Lung (tissue), 12 donors: ENCODE results near the gene PRR5L. TPM values are rescaled to one million over a fixed set of nuclear protein-coding genes. Genes with fewer than 3 reads are reported as not detected.

Source experiments
- ATAC-seq: fragments of 200-7000 bp; cut with Tn5 transposase; one replicate; pipeline ENCODE4 v1.9.1; 2020; ENCODE audit warnings: moderate number of reproducible peaks; ENCODE audit not compliant: insufficient read depth, low FRiP score
- DNase-seq, 3 donors: peaks; one replicate each; pipeline ENCODE4 v3.0.0-alpha.2; 2013 to 2017
- H3K27ac ChIP-seq, 2 donors: one replicate each; pipeline ENCODE4 v1.5.1; 2013; ENCODE audit warnings: mild to moderate bottlenecking in 2 of 2, moderate library complexity in 2 of 2, control low read depth in 1 of 2, inconsistent platforms in 1 of 2, low read depth in 1 of 2, low read length in 1 of 2
- H3K27me3 ChIP-seq, 3 donors: one replicate each; pipeline ENCODE4 v1.5.1; 2013; ENCODE audit warnings: low read length in 2 of 3; ENCODE audit not compliant: control insufficient read depth in 3 of 3, insufficient read depth in 3 of 3
- H3K36me3 ChIP-seq, 4 donors: one replicate each; pipeline ENCODE4 v1.5.1; 2013; ENCODE audit warnings: low read length in 4 of 4, mild to moderate bottlenecking in 1 of 4, moderate library complexity in 1 of 4; ENCODE audit not compliant: control insufficient read depth in 4 of 4, insufficient read depth in 4 of 4
- H3K4me1 ChIP-seq, 5 donors: one replicate each; pipeline ENCODE4 v1.5.1; 2013; ENCODE audit warnings: low read length in 5 of 5, mild to moderate bottlenecking in 2 of 5, moderate library complexity in 1 of 5; ENCODE audit not compliant: control insufficient read depth in 5 of 5, insufficient read depth in 5 of 5
- H3K4me3 ChIP-seq: one replicate; pipeline ENCODE4 v1.5.1; 2013; ENCODE audit warnings: mild to moderate bottlenecking, control low read depth, moderate library complexity
- H3K9ac ChIP-seq, 2 donors: one replicate each; pipeline ENCODE4 v1.5.1; 2013; ENCODE audit warnings: low read length in 2 of 2, control low read depth in 1 of 2; ENCODE audit not compliant: insufficient read depth in 1 of 2
- H3K9me3 ChIP-seq, 4 donors: one replicate each; pipeline ENCODE4 v1.5.1; 2013; ENCODE audit warnings: low read length in 3 of 4, mild to moderate bottlenecking in 1 of 4, moderate library complexity in 1 of 4; ENCODE audit not compliant: control insufficient read depth in 4 of 4, insufficient read depth in 3 of 4
- WGBS, 2 donors: extraction: QIAGEN DNeasy Blood & Tissue Kit; methylation state at CpG; one replicate each; pipeline ENCODE4 v1.1.7; 2013; 5-methylcytosine and 5-hydroxymethylcytosine counted together
- polyA plus RNA-seq, 2 donors: library from polyadenylated mRNA; stranded (reverse); fragments of 200-250 nt; gene quantifications; one replicate each; pipeline ENCODE4 v1.2.1, GENCODE V29; 2013
- total RNA-seq, 2 donors: library from RNA; depleted of rRNA in 1 of 2; stranded (reverse); fragments of >200 nt in 1 of 2; gene quantifications; one replicate each; pipeline ENCODE4 v1.2.1, GENCODE V29; 2014 to 2021
- TF ChIP-seq, protein P1 (sequence below): IDR thresholded peaks from 2 replicates; pipeline ENCODE4 v1.5.1; 2012; ENCODE audit warnings: mild to moderate bottlenecking; ENCODE audit errors: control extremely low read depth, extremely low read depth
- donor health status: control.
- donor health status: control.
- donor health status: Bipolar disorder and iron deficiency.
- donor health status: healthy.
- donor health status: DM: yes; HTN: yes; CAD: no.

PRR5L gene
- total and polyA plus RNA-seq, 4 donors: 6.3 to 27.5 (median 9.0) TPM

GRCh38 chr11:36266767-36267166, 29.3 kb upstream of the PRR5L start:
- no peak for ATAC-seq
- H3K27me3 ChIP-seq: no peaks in the 10 kb centered on the region
- H3K9me3 ChIP-seq: no peaks in the 10 kb centered on the region
- no peak overlapping the region for H3K4me3 ChIP-seq
- TF ChIP-seq, protein P1, sequence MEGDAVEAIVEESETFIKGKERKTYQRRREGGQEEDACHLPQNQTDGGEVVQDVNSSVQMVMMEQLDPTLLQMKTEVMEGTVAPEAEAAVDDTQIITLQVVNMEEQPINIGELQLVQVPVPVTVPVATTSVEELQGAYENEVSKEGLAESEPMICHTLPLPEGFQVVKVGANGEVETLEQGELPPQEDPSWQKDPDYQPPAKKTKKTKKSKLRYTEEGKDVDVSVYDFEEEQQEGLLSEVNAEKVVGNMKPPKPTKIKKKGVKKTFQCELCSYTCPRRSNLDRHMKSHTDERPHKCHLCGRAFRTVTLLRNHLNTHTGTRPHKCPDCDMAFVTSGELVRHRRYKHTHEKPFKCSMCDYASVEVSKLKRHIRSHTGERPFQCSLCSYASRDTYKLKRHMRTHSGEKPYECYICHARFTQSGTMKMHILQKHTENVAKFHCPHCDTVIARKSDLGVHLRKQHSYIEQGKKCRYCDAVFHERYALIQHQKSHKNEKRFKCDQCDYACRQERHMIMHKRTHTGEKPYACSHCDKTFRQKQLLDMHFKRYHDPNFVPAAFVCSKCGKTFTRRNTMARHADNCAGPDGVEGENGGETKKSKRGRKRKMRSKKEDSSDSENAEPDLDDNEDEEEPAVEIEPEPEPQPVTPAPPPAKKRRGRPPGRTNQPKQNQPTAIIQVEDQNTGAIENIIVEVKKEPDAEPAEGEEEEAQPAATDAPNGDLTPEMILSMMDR: no peak
- no peak for DNase-seq
- peaks cover 0 to 8% (median 5%) of the 10 kb centered on the region in 4 donors for H3K36me3 ChIP-seq
- 62 to 72% methylated on average over 5 of the region's 5 CpGs for WGBS, 2 donors
- no peaks in the 10 kb centered on the region for H3K4me1 ChIP-seq
- H3K27ac ChIP-seq: no peak overlapping the region
- H3K9ac ChIP-seq: no peak overlapping the region

GRCh38 chr11:36268337-36268985, 27.6 kb upstream of the PRR5L start:
- no peak overlapping the region for H3K27ac ChIP-seq
- H3K4me1 ChIP-seq: no peaks in the 10 kb centered on the region
- H3K36me3 ChIP-seq: peaks cover 11 to 21% (median 13%) of the 10 kb centered on the region in 4 donors
- DNase-seq (no peak), ATAC-seq (no peak)
- whole genome bisulfite sequencing, 2 donors: 64 to 66% methylated on average over 8 of the region's 8 CpGs
- TF ChIP-seq, protein P1: no peak
- no peak overlapping the region for H3K4me3 ChIP-seq
- H3K9ac ChIP-seq: no peak overlapping the region
- H3K9me3 ChIP-seq: peaks cover 0 to 3% (median 1%) of the 10 kb centered on the region in 4 donors
- H3K27me3 ChIP-seq: no peaks in the 10 kb centered on the region

DNA sequence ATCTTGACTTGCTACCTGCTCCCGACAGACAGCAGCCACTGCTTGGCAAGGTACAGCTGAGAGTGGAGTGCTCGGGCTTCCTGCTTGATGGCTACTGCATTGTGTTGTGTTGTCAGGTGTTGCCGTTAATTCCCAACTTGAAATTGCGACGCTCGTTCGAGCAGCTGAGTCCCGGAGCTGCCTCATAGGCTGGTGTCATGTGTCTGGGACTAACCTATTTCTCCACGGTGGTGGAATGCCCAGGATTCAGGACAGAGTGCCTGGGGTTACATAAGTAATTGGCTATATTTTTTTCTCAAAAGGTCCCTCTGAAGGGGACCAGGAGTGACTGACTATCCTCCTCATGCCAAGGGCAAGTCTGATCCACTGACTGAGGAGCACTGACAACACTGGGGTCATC, 25.4 kb upstream of the PRR5L start:
- H3K9me3 ChIP-seq: peaks cover 0 to 3% (median 1%) of the 10 kb centered on the region in 4 donors
- no peaks in the 10 kb centered on the region for H3K4me1 ChIP-seq
- ATAC-seq: no peak
- H3K4me3 ChIP-seq: no peak overlapping the region
- H3K27me3 ChIP-seq: no peaks in the 10 kb centered on the region
- peaks cover 21 to 28% (median 23%) of the 10 kb centered on the region in 4 donors for H3K36me3 ChIP-seq
- no peak overlapping the region for H3K9ac ChIP-seq
- TF ChIP-seq, protein P1: no peak
- no peak overlapping the region for H3K27ac ChIP-seq
- WGBS, 2 donors: 91 to 94% methylated on average over 9 of the region's 9 CpGs
- DNase-seq: no peak
